22Rv1 (cell line): ENCODE data around the gene CACNB4.
"Not testable (repeated sequence)": the region's sequence is repeated elsewhere in the genome, so short reads cannot be mapped to it uniquely, and the experiment has no call there.

Experiments
- ZFX ChIP-seq: fragments of 450-650 bp; IDR thresholded peaks from 2 replicates; pipeline ENCODE4 v1.6.1; 2017; ENCODE audit warnings: antibody characterized with exemption, borderline replicate concordance
- TF ChIP-seq, protein P1 (sequence below): fragments of 450-650 bp; IDR thresholded peaks from 2 replicates; pipeline ENCODE4 v1.5.1; 2017; ENCODE audit warnings: mild to moderate bottlenecking

DNA sequence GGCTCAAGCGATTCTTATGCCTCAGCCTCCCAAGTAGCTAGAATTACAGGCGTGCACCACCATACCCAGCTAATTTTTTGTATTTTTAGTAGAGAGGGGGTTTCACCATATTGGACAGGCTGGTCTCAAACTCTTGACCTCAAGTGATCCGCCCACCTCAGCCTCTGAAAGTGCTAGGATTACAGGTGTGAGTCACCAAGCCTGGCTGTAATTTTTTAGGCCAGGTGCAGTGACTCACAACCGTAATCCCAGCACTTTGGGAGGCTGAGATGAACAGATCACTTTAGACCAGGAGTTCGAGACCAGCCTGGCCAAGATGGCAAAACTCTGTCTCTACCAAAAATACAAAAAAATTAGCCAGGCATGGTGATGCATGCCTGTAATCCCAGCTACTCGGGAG lies 304.4 kb downstream of the CACNB4 start:
- TF ChIP-seq, protein P1, sequence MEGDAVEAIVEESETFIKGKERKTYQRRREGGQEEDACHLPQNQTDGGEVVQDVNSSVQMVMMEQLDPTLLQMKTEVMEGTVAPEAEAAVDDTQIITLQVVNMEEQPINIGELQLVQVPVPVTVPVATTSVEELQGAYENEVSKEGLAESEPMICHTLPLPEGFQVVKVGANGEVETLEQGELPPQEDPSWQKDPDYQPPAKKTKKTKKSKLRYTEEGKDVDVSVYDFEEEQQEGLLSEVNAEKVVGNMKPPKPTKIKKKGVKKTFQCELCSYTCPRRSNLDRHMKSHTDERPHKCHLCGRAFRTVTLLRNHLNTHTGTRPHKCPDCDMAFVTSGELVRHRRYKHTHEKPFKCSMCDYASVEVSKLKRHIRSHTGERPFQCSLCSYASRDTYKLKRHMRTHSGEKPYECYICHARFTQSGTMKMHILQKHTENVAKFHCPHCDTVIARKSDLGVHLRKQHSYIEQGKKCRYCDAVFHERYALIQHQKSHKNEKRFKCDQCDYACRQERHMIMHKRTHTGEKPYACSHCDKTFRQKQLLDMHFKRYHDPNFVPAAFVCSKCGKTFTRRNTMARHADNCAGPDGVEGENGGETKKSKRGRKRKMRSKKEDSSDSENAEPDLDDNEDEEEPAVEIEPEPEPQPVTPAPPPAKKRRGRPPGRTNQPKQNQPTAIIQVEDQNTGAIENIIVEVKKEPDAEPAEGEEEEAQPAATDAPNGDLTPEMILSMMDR, result not testable (repeated sequence)
- not testable (repeated sequence) for TF ChIP-seq ZFX
